ENCODE data around the gene CNKSR3.

CNKSR3 gene

DNA sequence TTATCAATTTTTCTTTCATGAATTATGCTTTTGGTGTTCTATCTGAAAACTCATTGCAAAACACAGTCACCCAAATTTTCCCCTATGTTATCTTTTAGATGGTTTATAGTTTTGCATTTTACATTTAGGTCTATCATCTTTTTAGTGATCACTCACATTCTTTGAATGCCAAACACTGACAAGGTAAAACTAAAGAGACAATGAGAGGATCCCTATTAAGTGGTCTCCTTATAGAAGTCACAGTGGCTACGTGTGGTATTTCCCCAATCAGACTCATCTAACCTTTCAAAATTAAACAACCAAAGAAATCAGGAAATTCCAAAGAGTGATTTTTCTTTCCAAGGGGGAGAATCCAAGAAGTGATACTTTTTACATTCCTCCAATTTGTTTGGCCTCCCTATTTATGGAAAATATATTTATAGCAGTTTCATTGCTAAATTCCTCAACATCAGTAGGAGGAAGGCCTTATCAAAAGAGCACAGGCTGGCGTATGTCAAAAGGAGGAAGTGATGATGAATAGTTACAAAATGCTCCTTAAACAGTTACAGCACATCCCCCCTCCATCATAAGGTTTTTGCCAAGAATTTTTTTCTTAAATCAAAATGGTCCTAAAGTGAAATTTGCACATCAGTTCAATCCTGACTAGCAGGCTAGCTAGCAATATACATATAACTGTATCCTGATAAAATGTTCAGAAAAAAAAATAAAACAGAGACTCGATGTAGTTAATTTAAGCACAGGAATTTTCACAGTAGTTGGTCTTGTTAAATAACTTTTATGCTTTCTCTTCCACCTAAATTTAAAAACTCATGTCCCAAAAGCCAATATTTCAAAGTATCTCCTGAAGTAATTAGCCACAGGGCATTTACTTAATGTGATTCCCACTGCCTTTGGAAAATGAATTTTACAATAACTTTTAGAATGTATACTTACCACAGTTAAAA, 77.7 kb downstream of the CNKSR3 start:
- Histone ChIP-seq H3K9ac (ENCODE audit: low read length) (no peak overlapping the region), H3K9me3 (ENCODE audit: low read length) (no peaks in the 10 kb centered on the region), H3K27me3 (ENCODE audit: insufficient read depth, low read length) (no peaks in the 10 kb centered on the region), H3K4me3 (ENCODE audit: low read depth, low read length, poor library complexity, severe bottlenecking) (no peak overlapping the region), H4K20me1 (ENCODE audit: insufficient read depth, low read length) (no peaks in the 10 kb centered on the region), H3F3A (ENCODE audit: insufficient read depth, low read length) (no peaks in the 10 kb centered on the region), H3K4me1 (ENCODE audit: insufficient read depth, low read length, severe bottlenecking) (no peaks in the 10 kb centered on the region), H3K4me2 (ENCODE audit: low read length) (no peak overlapping the region), H3K27ac (ENCODE audit: low read depth, low read length, poor library complexity, severe bottlenecking) (no peak overlapping the region), H2AFZ (ENCODE audit: low read length) (no peak overlapping the region), H3K9me2 (ENCODE audit: low read depth, low read length) (no peaks in the 10 kb centered on the region), H3K79me2 (ENCODE audit: insufficient read depth, low read length) (no peaks in the 10 kb centered on the region), H3K36me3 (ENCODE audit: insufficient read depth, low read length) (no peaks in the 10 kb centered on the region)
- TF ChIP-seq CTCF (IDR thresholded peaks at IDR 0.05; ENCODE audit: low read length) (no peak), EZH2 (IDR thresholded peaks at IDR 0.05; ENCODE audit: borderline replicate concordance, low read length) (no peak)

DNA sequence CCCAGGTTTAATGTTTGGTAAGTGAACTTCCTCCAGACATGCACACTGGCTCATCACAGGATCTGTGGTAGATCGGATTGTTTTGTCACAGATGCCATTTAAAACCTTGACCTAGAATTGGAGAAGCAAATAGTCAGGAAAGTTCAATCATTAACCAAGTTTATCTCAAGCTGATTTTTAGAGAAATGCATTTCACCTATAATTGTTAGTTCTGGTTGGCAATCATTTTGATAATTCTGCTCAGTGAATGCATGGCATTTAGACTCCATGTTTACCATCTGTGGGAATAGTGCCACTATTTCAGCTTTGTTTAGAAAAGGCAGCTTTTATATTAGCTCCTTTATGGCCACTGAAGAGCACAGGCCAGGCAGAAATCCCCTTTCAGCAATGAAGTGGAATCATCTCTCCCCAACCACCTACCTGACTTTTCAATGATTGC, 80.0 kb downstream of the CNKSR3 start:
- Histone ChIP-seq H3K36me3 (ENCODE audit: insufficient read depth, low read length) (no peaks in the 10 kb centered on the region), H4K20me1 (ENCODE audit: insufficient read depth, low read length) (no peaks in the 10 kb centered on the region), H3K27ac (ENCODE audit: low read depth, low read length, poor library complexity, severe bottlenecking) (no peak overlapping the region), H3K27me3 (ENCODE audit: insufficient read depth, low read length) (no peaks in the 10 kb centered on the region), H3K4me1 (ENCODE audit: insufficient read depth, low read length, severe bottlenecking) (no peaks in the 10 kb centered on the region), H2AFZ (ENCODE audit: low read length) (no peak overlapping the region), H3K9me2 (ENCODE audit: low read depth, low read length) (no peaks in the 10 kb centered on the region), H3F3A (ENCODE audit: insufficient read depth, low read length) (no peaks in the 10 kb centered on the region), H3K9me3 (ENCODE audit: low read length) (no peaks in the 10 kb centered on the region), H3K4me2 (ENCODE audit: low read length) (no peak overlapping the region), H3K9ac (ENCODE audit: low read length) (no peak overlapping the region), H3K79me2 (ENCODE audit: insufficient read depth, low read length) (no peaks in the 10 kb centered on the region), H3K4me3 (ENCODE audit: low read depth, low read length, poor library complexity, severe bottlenecking) (no peak overlapping the region)
- TF ChIP-seq CTCF (IDR thresholded peaks at IDR 0.05; ENCODE audit: low read length) (no peak), EZH2 (IDR thresholded peaks at IDR 0.05; ENCODE audit: borderline replicate concordance, low read length) (no peak)

DNA sequence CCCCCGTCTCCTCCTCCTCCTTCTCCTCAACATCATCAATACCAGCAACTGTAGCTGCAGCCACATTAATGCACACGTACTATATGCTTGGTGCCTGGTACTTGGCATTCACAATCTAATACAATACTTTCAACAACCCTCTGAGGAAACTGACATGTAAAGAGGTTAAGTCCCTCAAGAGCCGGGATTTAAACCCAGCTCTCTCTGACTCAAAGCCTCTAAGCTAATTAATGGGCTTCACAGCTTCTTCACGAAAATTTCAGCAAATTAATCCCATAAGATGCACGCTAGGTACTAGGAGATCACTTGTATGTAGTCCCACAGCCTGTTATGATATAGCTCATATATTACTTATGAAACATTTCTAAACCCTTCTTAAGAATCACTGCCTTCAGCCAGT, 80.8 kb downstream of the CNKSR3 start:
- H3F3A ChIP-seq (ENCODE audit: insufficient read depth, low read length), result no peaks in the 10 kb centered on the region
- no peaks in the 10 kb centered on the region for H4K20me1 ChIP-seq (ENCODE audit: insufficient read depth, low read length)
- H3K9me2 ChIP-seq (ENCODE audit: low read depth, low read length), result no peaks in the 10 kb centered on the region
- TF ChIP-seq EZH2 (IDR thresholded peaks at IDR 0.05; ENCODE audit: borderline replicate concordance, low read length), result no peak
- no peaks in the 10 kb centered on the region for H3K27me3 ChIP-seq (ENCODE audit: insufficient read depth, low read length)
- H3K27ac ChIP-seq (ENCODE audit: low read depth, low read length, poor library complexity, severe bottlenecking), result no peak overlapping the region
- no peaks in the 10 kb centered on the region for H3K36me3 ChIP-seq (ENCODE audit: insufficient read depth, low read length)
- no peak overlapping the region for H3K9ac ChIP-seq (ENCODE audit: low read length)
- H3K4me2 ChIP-seq (ENCODE audit: low read length), result no peak overlapping the region
- no peak overlapping the region for H2AFZ ChIP-seq (ENCODE audit: low read length)
- no peaks in the 10 kb centered on the region for H3K9me3 ChIP-seq (ENCODE audit: low read length)
- H3K4me3 ChIP-seq (ENCODE audit: low read depth, low read length, poor library complexity, severe bottlenecking), result no peak overlapping the region
- H3K79me2 ChIP-seq (ENCODE audit: insufficient read depth, low read length), result no peaks in the 10 kb centered on the region
- no peaks in the 10 kb centered on the region for H3K4me1 ChIP-seq (ENCODE audit: insufficient read depth, low read length, severe bottlenecking)
